ENCODE results near the gene SIRPA.

The SIRPA gene

DNA sequence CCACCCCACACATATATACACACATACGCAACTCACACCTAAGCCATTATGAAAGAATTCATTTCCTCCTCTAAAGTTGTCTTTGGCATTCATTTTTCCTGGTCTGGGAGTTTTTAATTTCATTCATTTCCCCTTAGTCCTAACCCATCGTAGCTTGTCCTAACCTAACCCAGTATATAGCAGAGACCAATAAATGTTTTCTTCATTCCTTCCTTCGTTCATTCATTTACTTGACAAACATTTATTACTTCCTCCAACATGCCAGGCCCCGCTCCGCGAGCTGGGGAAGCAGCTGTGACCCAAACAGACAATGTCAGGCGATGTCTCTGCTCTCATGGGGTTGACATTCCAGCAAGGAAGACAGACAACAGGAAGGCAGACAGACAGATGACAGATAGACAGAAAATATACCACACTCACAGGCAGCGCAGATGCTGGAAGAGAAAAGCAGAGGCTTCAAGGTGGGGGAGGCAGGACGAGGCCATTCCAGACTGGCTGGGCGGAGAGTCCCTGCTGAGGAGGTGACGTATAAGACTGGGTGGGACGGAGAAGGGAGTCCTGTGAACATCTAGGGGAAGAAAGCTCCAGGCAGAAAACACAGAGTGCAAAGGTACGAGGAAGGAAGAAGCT is 33.7 kb upstream of the SIRPA start:
- no peaks in the 10 kb centered on the region for H3K4me1 ChIP-seq (ENCODE audit: insufficient read depth, insufficient read length)
- H3K9ac ChIP-seq (ENCODE audit: insufficient read length, low read depth), result no peak overlapping the region
- H3K36me3 ChIP-seq (ENCODE audit: insufficient read depth, insufficient read length, low read length), result no peaks in the 10 kb centered on the region
- TF ChIP-seq YY1 (IDR thresholded peaks at IDR 0.05; ENCODE audit: insufficient read depth, insufficient read length) (no peak), SUZ12 (IDR thresholded peaks at IDR 0.05; ENCODE audit: extremely low read depth, insufficient read depth, insufficient read length) (no peak), ZNF274 (IDR thresholded peaks at IDR 0.05; ENCODE audit: low read depth, low read length) (no peak)
- no peaks in the 10 kb centered on the region for H3K9me3 ChIP-seq (ENCODE audit: insufficient read depth, low read length)
- no peaks in the 10 kb centered on the region for H3K27me3 ChIP-seq (ENCODE audit: insufficient read depth, insufficient read length)
- DNase-seq (ENCODE audit: low read depth, low spot score), result no peak
- no peak overlapping the region for H3K4me3 ChIP-seq (ENCODE audit: insufficient read length, low read depth)

DNA sequence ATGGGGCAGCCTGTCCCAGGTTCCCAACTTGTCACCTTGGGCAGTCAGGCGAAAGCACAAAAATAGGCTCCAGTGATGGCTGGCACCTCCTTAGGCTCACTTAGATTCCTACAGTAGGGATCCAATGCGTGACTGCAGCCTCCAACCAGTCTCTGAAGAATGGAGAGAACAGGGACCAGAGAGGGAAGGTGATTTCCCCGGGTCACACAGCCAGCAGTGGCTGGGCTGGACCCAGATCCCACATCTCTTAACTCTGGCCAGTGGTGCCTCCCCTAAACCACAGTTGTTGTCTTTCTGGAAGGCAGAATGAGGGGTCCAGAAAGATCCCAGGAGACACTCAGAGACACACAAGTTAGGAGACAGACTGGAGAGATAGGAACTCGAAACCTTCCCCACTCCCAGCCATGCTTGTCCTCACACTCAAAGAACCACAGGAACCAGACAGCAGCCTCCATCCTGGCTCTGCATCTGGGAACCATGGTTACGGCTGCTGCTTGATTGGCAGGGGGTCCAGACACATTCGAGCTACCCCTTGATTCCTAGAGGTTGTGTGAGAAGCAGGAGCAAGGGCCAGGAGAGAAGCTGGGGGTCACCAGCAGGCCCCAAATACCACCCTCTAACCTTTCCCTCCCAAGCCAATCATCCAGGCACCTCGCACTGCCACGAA is 33.1 kb upstream of the SIRPA start:
- no peak overlapping the region for H3K4me3 ChIP-seq (ENCODE audit: insufficient read length, low read depth)
- no peaks in the 10 kb centered on the region for H3K9me3 ChIP-seq (ENCODE audit: insufficient read depth, low read length)
- no peaks in the 10 kb centered on the region for H3K27me3 ChIP-seq (ENCODE audit: insufficient read depth, insufficient read length)
- no peak for TF ChIP-seq ZNF274 (IDR thresholded peaks at IDR 0.05; ENCODE audit: low read depth, low read length)
- no peak for TF ChIP-seq YY1 (IDR thresholded peaks at IDR 0.05; ENCODE audit: insufficient read depth, insufficient read length)
- no peak for TF ChIP-seq SUZ12 (IDR thresholded peaks at IDR 0.05; ENCODE audit: extremely low read depth, insufficient read depth, insufficient read length)
- H3K9ac ChIP-seq (ENCODE audit: insufficient read length, low read depth), result no peak overlapping the region
- DNase-seq (ENCODE audit: low read depth, low spot score), result no peak
- H3K4me1 ChIP-seq (ENCODE audit: insufficient read depth, insufficient read length), result peaks cover 1% of the 10 kb centered on the region
- H3K36me3 ChIP-seq (ENCODE audit: insufficient read depth, insufficient read length, low read length), result no peaks in the 10 kb centered on the region

DNA sequence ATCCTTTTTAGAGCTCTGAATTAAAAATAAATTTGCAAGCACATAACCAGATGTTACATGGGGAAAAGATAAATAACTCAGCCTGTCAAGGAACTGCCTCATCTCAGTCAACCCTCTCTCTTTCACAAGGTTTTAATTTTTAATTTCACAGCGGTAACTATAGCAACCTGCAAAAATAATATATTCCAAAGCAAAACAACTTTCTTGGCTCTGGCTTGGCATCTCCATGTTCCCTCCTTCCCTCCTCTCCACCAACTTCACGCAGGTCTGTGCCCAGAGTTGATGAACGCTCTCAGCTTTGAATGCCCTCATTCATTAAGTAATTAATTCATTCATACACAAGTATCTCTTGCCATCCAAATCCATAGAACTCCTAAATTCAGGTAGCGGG is 32.5 kb upstream of the SIRPA start:
- TF ChIP-seq YY1 (IDR thresholded peaks at IDR 0.05; ENCODE audit: insufficient read depth, insufficient read length) (no peak), SUZ12 (IDR thresholded peaks at IDR 0.05; ENCODE audit: extremely low read depth, insufficient read depth, insufficient read length) (no peak), ZNF274 (IDR thresholded peaks at IDR 0.05; ENCODE audit: low read depth, low read length) (no peak)
- no peaks in the 10 kb centered on the region for H3K27me3 ChIP-seq (ENCODE audit: insufficient read depth, insufficient read length)
- no peak for DNase-seq (ENCODE audit: low read depth, low spot score)

DNA sequence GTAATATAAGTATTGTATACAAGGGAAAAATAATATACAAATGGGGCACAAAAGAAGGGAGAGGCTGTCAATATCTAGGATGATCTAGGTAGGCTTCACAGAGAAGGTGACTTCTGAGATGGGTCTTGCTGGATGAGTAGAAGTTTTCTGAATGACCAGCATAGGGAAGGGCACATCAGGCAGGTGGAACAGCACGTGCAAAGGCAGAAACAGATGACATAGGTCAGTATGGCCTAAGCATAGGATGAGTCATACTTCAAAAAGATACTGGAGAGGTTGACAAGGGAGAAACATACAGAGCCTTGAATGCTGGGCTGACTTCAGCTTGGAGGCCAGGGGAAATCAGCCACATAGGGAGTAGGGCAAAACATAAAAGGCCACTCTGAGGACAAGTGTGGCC is 31.9 kb upstream of the SIRPA start:
- TF ChIP-seq ZNF274 (IDR thresholded peaks at IDR 0.05; ENCODE audit: low read depth, low read length), result no peak
- no peak for TF ChIP-seq SUZ12 (IDR thresholded peaks at IDR 0.05; ENCODE audit: extremely low read depth, insufficient read depth, insufficient read length)
- TF ChIP-seq YY1 (IDR thresholded peaks at IDR 0.05; ENCODE audit: insufficient read depth, insufficient read length), result no peak
- no peak overlapping the region for H3K9ac ChIP-seq (ENCODE audit: insufficient read length, low read depth)
- no peaks in the 10 kb centered on the region for H3K9me3 ChIP-seq (ENCODE audit: insufficient read depth, low read length)
- no peaks in the 10 kb centered on the region for H3K36me3 ChIP-seq (ENCODE audit: insufficient read depth, insufficient read length, low read length)
- H3K4me3 ChIP-seq (ENCODE audit: insufficient read length, low read depth), result no peak overlapping the region
- peaks cover 7% of the 10 kb centered on the region for H3K4me1 ChIP-seq (ENCODE audit: insufficient read depth, insufficient read length)
- DNase-seq (ENCODE audit: low read depth, low spot score), result no peak
- H3K27me3 ChIP-seq (ENCODE audit: insufficient read depth, insufficient read length), result no peaks in the 10 kb centered on the region

More for the DNA sequence above, 32.5 kb upstream of the SIRPA start:
- Histone ChIP-seq H3K9ac (ENCODE audit: insufficient read length, low read depth) (no peak overlapping the region), H3K36me3 (ENCODE audit: insufficient read depth, insufficient read length, low read length) (no peaks in the 10 kb centered on the region), H3K4me3 (ENCODE audit: insufficient read length, low read depth) (no peak overlapping the region), H3K9me3 (ENCODE audit: insufficient read depth, low read length) (no peaks in the 10 kb centered on the region), H3K4me1 (ENCODE audit: insufficient read depth, insufficient read length) (peaks cover 6% of the 10 kb centered on the region)

DNA sequence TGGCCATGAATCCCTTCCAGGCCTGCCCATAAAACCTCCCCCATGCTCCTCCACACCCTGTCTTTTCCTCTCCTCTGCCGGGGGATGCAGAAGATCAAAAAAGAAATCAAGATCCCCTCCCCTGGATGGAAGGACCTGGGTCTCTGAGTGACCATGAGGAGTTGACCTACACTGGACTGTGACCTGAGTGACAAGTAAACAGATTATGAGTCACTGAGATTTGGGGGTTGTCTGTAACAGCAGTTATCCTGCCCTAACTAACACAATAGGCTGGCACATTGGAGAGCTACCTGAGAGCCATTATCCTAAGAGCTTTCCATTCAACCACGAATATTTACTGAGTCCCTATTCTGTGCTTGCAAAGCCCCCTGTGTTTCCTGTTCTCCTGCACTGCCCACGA is 28.4 kb upstream of the SIRPA start:
- no peaks in the 10 kb centered on the region for H3K9me3 ChIP-seq (ENCODE audit: insufficient read depth, low read length)
- no peak for DNase-seq (ENCODE audit: low read depth, low spot score)
- H3K36me3 ChIP-seq (ENCODE audit: insufficient read depth, insufficient read length, low read length), result no peaks in the 10 kb centered on the region
- H3K27me3 ChIP-seq (ENCODE audit: insufficient read depth, insufficient read length), result no peaks in the 10 kb centered on the region
- H3K9ac ChIP-seq (ENCODE audit: insufficient read length, low read depth), result no peak overlapping the region
- no peak overlapping the region for H3K4me3 ChIP-seq (ENCODE audit: insufficient read length, low read depth)
- H3K4me1 ChIP-seq (ENCODE audit: insufficient read depth, insufficient read length), result peaks cover 7% of the 10 kb centered on the region
- TF ChIP-seq ZNF274 (IDR thresholded peaks at IDR 0.05; ENCODE audit: low read depth, low read length), result no peak
- TF ChIP-seq SUZ12 (IDR thresholded peaks at IDR 0.05; ENCODE audit: extremely low read depth, insufficient read depth, insufficient read length), result no peak
- TF ChIP-seq YY1 (IDR thresholded peaks at IDR 0.05; ENCODE audit: insufficient read depth, insufficient read length), result no peak

DNA sequence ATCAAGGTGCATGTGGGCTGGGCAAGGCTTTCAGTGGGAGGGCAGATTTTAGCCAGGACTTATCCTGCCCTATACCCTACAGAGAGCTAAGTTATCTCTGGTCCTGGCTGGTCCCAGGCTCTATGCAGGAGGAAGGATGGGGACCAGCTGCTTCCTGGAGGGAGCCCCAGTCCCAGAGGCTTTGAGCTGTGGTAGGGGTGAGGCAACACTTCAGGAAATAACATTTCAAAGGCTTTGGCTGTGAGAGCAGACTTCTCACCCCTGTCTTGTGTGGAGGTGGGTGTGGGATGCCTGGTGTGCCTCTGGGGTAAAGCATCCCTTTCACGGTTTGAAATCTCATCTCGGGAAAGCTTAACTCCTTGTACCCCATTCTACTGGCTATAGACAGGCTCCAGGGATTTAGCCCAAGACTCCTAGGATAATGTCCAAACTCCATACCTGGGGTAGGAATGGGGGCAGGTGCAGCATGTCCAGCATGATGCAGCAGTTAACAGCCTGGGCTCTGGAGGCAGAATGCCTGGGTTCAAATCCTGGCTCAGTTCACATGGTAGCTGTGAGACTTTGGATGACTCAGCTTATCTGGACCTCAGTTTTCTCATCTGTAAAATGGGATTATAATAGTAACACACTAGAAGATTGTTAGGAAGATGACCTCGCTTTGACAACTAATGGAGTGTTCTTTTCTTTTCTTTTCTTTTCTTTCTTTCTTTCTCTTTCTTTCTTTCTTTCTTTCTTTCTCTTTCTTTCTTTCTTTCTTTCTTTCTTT is 27.5 kb upstream of the SIRPA start:
- Histone ChIP-seq H3K4me3 (ENCODE audit: insufficient read length, low read depth) (no peak overlapping the region), H3K36me3 (ENCODE audit: insufficient read depth, insufficient read length, low read length) (no peaks in the 10 kb centered on the region), H3K9ac (ENCODE audit: insufficient read length, low read depth) (no peak overlapping the region), H3K27me3 (ENCODE audit: insufficient read depth, insufficient read length) (no peaks in the 10 kb centered on the region), H3K4me1 (ENCODE audit: insufficient read depth, insufficient read length) (peaks cover 7% of the 10 kb centered on the region), H3K9me3 (ENCODE audit: insufficient read depth, low read length) (no peaks in the 10 kb centered on the region)
- DNase-seq (ENCODE audit: low read depth, low spot score), result no peak
- TF ChIP-seq ZNF274 (IDR thresholded peaks at IDR 0.05; ENCODE audit: low read depth, low read length), result no peak
- TF ChIP-seq SUZ12 (IDR thresholded peaks at IDR 0.05; ENCODE audit: extremely low read depth, insufficient read depth, insufficient read length), result no peak
- no peak for TF ChIP-seq YY1 (IDR thresholded peaks at IDR 0.05; ENCODE audit: insufficient read depth, insufficient read length)

DNA sequence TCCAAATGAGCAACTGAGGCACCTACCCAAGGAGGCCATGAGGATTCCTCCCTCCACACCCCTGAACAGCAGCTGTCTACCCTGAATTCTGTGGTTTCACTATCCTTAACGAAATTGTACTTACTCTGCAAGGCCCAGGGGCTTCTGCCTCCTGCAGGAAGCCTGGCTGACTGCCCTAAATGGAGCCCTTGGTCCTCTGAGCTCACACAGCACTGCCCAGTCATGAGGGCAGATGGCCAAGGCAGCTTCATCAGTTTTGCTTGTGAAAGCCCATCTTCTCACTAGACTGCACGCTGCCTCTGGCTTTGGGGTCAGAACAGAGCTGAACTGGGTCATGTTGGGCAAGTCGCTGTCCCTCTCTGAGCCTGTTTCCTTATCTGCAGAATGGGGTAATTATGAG is 26.4 kb upstream of the SIRPA start:
- no peaks in the 10 kb centered on the region for H3K9me3 ChIP-seq (ENCODE audit: insufficient read depth, low read length)
- H3K36me3 ChIP-seq (ENCODE audit: insufficient read depth, insufficient read length, low read length), result no peaks in the 10 kb centered on the region
- no peaks in the 10 kb centered on the region for H3K27me3 ChIP-seq (ENCODE audit: insufficient read depth, insufficient read length)
- no peak for DNase-seq (ENCODE audit: low read depth, low spot score)
- no peak overlapping the region for H3K4me3 ChIP-seq (ENCODE audit: insufficient read length, low read depth)
- H3K4me1 ChIP-seq (ENCODE audit: insufficient read depth, insufficient read length), result peaks cover 7% of the 10 kb centered on the region
- TF ChIP-seq YY1 (IDR thresholded peaks at IDR 0.05; ENCODE audit: insufficient read depth, insufficient read length) (no peak), ZNF274 (IDR thresholded peaks at IDR 0.05; ENCODE audit: low read depth, low read length) (no peak), SUZ12 (IDR thresholded peaks at IDR 0.05; ENCODE audit: extremely low read depth, insufficient read depth, insufficient read length) (no peak)
- no peak overlapping the region for H3K9ac ChIP-seq (ENCODE audit: insufficient read length, low read depth)

Measured in NT2/D1 (cell line).